ENCODE data around the gene GGA2.

Gene GGA2

GRCh38 chr16:23414731-23415130 is 95.6 kb downstream of the GGA2 start:
- no peak for DNase-seq (ENCODE audit: low read depth)

All from amniotic epithelial cell (primary cell).